PC-3 (cell line): ENCODE results near the gene BNC1. TPM values are rescaled to one million over a fixed set of nuclear protein-coding genes. Genes with fewer than 3 reads are reported as not detected.

Source experiments
- ATAC-seq: fragments of 200-7000 bp; cut with Tn5 transposase; 2 replicates; pipeline ENCODE4 v1.9.1; 2020; ENCODE audit warnings: mild to moderate bottlenecking, moderate library complexity
- BruUV-seq: library from RNA; stranded (reverse); fragments of 400-500 nt; replicated peaks from 2 replicates; lab custom pipeline; 2021; lab: Mats Ljungman, UMichigan
- CTCF ChIA-PET: fragments of 300-600 bp; sonication (Branson Sonifier 250); formaldehyde crosslinking; loops from one replicate; lab custom pipeline; 2022; ENCODE audit warnings: antibody characterized with exemption; lab: Charles Lee
- POLR2A ChIA-PET: fragments of 300-600 bp; sonication (Branson Sonifier 250); formaldehyde crosslinking; loops from one replicate; lab custom pipeline; 2022; ENCODE audit warnings: antibody characterized with exemption; ENCODE audit not compliant: unreplicated experiment; lab: Charles Lee
- DNase-seq: peaks from one replicate; pipeline ENCODE4 v3.0.0-alpha.2; 2015
- H2AFZ ChIP-seq: fragments of 300-600 bp; sonication (generic); 2 replicates; pipeline ENCODE4 v1.6.0; 2016; ENCODE audit warnings: antibody characterized with exemption, low read length
- H3F3A ChIP-seq: fragments of 300-600 bp; sonication (generic); one replicate; pipeline ENCODE4 v1.6.0; 2017; ENCODE audit warnings: antibody characterized with exemption, low read length, control low read depth, mild to moderate bottlenecking; ENCODE audit not compliant: unreplicated experiment
- H3K27ac ChIP-seq: fragments of 300-600 bp; sonication (generic); 2 replicates; pipeline ENCODE4 v1.5.1; 2016; ENCODE audit warnings: mild to moderate bottlenecking, low read length
- H3K27me3 ChIP-seq: fragments of 300-600 bp; sonication (generic); 2 replicates; pipeline ENCODE4 v1.6.1; 2016; ENCODE audit warnings: low read length, mixed read lengths
- H3K36me3 ChIP-seq: fragments of 300-600 bp; sonication (generic); 2 replicates; pipeline ENCODE4 v1.6.1; 2016; ENCODE audit warnings: low read depth, mixed run types, low read length, mixed read lengths
- H3K4me1 ChIP-seq: fragments of 300-600 bp; sonication (generic); 2 replicates; pipeline ENCODE4 v1.5.1; 2016; ENCODE audit warnings: low read length; ENCODE audit not compliant: insufficient read depth
- H3K4me2 ChIP-seq: fragments of 300-600 bp; sonication (generic); 2 replicates; pipeline ENCODE4 v1.6.0; 2016; ENCODE audit warnings: low read length
- H3K4me3 ChIP-seq: fragments of 300-600 bp; sonication (generic); 2 replicates; pipeline ENCODE4 v1.5.1; 2016; ENCODE audit warnings: mild to moderate bottlenecking, low read length, mixed read lengths
- H3K79me2 ChIP-seq: fragments of 300-600 bp; sonication (generic); 2 replicates; pipeline ENCODE4 v1.6.1; 2017; ENCODE audit warnings: low read length, mixed read lengths
- H3K9ac ChIP-seq: fragments of 300-600 bp; sonication (generic); 2 replicates; pipeline ENCODE4 v1.6.0; 2016; ENCODE audit warnings: mild to moderate bottlenecking, low read length
- H3K9me2 ChIP-seq: fragments of 300-600 bp; sonication (generic); replicated peaks from 2 replicates; pipeline ENCODE4 v1.6.1; 2016; ENCODE audit warnings: mixed run types, low read length, mixed read lengths
- H3K9me3 ChIP-seq: fragments of 300-600 bp; sonication (generic); 2 replicates; pipeline ENCODE4 v1.6.1; 2016; ENCODE audit warnings: low read length, mixed read lengths
- H4K20me1 ChIP-seq: fragments of 300-600 bp; sonication (generic); 2 replicates; pipeline ENCODE4 v1.6.1; 2016; ENCODE audit warnings: low read length, mixed read lengths
- EZH2 ChIP-seq: fragments of 300-600 bp; sonication (generic); IDR thresholded peaks from one replicate; pipeline ENCODE4 v1.6.1; 2017; ENCODE audit warnings: antibody characterized with exemption, mild to moderate bottlenecking, low read length; ENCODE audit not compliant: unreplicated experiment
- EZH2phosphoT487 ChIP-seq: fragments of 300-600 bp; sonication (generic); IDR thresholded peaks from 2 replicates; pipeline ENCODE4 v1.6.1; 2018; ENCODE audit warnings: mild to moderate bottlenecking, antibody characterized with exemption, low read length, borderline replicate concordance
- intact Hi-C: fragments of 100-400 bp; cut with micrococcal nuclease; formaldehyde crosslinking; loops from 2 replicates; pipeline ENCODE4 v1.9.0; 2023
- total RNA-seq: library from RNA; depleted of rRNA; stranded (reverse); fragments of >200 nt; gene quantifications from 2 replicates; pipeline ENCODE4 v1.2.3, GENCODE V29; 2014
- TF ChIP-seq, protein P1 (sequence below): fragments of 300-600 bp; sonication (generic); conservative IDR thresholded peaks from 2 replicates; pipeline ENCODE4 v1.5.1; 2017; ENCODE audit warnings: antibody characterized with exemption, low read depth, mild to moderate bottlenecking, low read length

Gene BNC1
- total RNA-seq, 1 experiment from 2014 or later: 2.4 TPM

DNA sequence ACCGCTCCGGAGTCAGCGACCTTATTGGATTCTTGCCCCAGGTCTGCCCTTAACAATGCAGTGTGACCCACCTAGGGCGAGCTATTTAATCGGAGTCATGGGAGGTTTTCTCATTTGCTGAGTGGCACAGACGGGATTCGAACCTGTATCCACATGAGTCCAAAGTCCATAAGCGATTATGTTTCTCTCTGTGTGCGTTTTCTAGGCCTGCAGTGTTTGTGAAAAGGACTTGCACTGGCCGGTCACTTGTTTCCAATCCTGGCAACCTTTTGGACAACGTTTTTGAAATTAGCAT, 76.2 kb downstream of the BNC1 start:
- Histone ChIP-seq H3K4me3 (peak overlapping the region; percentile 83), H3K9ac (peak overlapping the region; percentile 50), H3K79me2 (peaks cover 39% of the 10 kb centered on the region), H4K20me1 (no peaks in the 10 kb centered on the region), H3K27ac (no peak overlapping the region), H3K9me3 (no peaks in the 10 kb centered on the region), H3K36me3 (no peaks in the 10 kb centered on the region), H3K27me3 (no peaks in the 10 kb centered on the region), H3F3A (peaks cover 4% of the 10 kb centered on the region), H3K9me2 (no peaks in the 10 kb centered on the region), H3K4me2 (peak overlapping the region; percentile 90), H3K4me1 (peaks cover 29% of the 10 kb centered on the region), H2AFZ (peak overlapping the region; percentile 98)
- intact Hi-C loops: loop anchor here (2.0 to 5.0 kb wide), 3 partner anchors 56 to 198 kb away; partner anchors contain the start of genes BTBD1 and C15orf40
- no peak for ATAC-seq
- ChIA-PET POLR2A (interaction anchor here (0.6 kb wide), 1 partner anchor 40 kb away, joined by 4 read pairs; no protein-coding TSS in a partner anchor), CTCF (no interaction called here)
- DNase-seq: peak; percentile 18
- TF ChIP-seq, protein P1, sequence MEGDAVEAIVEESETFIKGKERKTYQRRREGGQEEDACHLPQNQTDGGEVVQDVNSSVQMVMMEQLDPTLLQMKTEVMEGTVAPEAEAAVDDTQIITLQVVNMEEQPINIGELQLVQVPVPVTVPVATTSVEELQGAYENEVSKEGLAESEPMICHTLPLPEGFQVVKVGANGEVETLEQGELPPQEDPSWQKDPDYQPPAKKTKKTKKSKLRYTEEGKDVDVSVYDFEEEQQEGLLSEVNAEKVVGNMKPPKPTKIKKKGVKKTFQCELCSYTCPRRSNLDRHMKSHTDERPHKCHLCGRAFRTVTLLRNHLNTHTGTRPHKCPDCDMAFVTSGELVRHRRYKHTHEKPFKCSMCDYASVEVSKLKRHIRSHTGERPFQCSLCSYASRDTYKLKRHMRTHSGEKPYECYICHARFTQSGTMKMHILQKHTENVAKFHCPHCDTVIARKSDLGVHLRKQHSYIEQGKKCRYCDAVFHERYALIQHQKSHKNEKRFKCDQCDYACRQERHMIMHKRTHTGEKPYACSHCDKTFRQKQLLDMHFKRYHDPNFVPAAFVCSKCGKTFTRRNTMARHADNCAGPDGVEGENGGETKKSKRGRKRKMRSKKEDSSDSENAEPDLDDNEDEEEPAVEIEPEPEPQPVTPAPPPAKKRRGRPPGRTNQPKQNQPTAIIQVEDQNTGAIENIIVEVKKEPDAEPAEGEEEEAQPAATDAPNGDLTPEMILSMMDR: no peak; the same call in 1 of the 2 replicates
- BruUV-seq: no TSS peak

DNA sequence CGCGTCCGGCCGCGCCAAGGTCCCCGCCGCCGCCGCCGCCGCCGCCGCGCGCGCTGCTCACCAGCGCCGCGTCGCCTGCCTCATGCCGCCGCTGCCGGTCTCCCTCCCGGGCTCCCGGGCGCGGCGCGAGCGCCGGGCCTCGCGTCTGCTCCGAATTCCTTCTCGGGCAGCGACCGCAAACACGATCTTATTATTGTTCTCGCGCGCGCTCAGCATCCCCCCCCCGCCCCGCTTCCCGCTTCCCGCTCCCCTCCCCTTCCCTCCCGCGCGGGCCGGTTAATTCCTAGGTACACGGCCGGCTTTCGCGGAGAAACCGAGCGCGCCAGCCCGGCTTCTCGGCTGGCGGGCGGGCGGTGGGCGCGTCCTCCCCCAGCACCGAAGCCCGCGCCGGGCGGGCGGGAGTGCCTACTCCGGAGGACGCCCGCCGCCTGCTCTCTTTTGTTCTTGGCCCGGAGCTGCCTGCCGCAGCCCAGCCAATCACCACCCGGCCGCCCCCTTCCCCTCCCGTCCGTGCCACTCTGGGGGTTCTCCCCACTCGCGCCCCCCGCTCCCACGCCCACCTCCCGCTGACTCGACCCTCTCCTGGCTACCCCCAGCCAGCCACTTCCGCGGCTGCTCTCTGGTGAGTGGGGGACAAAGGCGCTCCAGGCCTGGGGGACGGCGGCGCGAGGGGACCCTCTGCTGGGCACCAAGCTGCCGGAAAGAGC, 76.7 kb downstream of the BNC1 start, which contains the start of gene HDGFL3:
HDGFL3 (minus strand) TSS at position 164 of the 707 bp plus-strand sequence. CDS start 409 bp downstream, outside the sequence.
- Histone ChIP-seq H4K20me1 (no peaks in the 10 kb centered on the region), H3K4me2 (peak within 1 kb of the TSS; percentile 90), H3K27ac (no peak within 1 kb of the TSS), H3K79me2 (peaks cover 44% of the 10 kb centered on the region), H3K9me3 (no peaks in the 10 kb centered on the region), H3K36me3 (no peaks in the 10 kb centered on the region), H3K4me1 (peaks cover 29% of the 10 kb centered on the region), H2AFZ (peak within 1 kb of the TSS; percentile 98), H3K9ac (peak within 1 kb of the TSS; percentile 78), H3K27me3 (no peaks in the 10 kb centered on the region), H3K9me2 (no peaks in the 10 kb centered on the region), H3K4me3 (peak within 1 kb of the TSS; percentile 83), H3F3A (peaks cover 4% of the 10 kb centered on the region)
- intact Hi-C loops: loop anchor here (2.0 to 5.0 kb wide), 3 partner anchors 56 to 197 kb away; partner anchors contain the start of genes BTBD1 and C15orf40
- CTCF ChIA-PET: no interaction called here
- BruUV-seq: no TSS peak
- peak; percentile 59 for DNase-seq
- TF ChIP-seq, protein P1: peak; percentile 35; the same call in 1 of the 2 replicates
- TF ChIP-seq EZH2phosphoT487: no peak
- POLR2A ChIA-PET: interaction anchor here (0.6 kb wide), 1 partner anchor 40 kb away, joined by 4 read pairs; no protein-coding TSS in a partner anchor
- peak; percentile 38 for ATAC-seq

DNA sequence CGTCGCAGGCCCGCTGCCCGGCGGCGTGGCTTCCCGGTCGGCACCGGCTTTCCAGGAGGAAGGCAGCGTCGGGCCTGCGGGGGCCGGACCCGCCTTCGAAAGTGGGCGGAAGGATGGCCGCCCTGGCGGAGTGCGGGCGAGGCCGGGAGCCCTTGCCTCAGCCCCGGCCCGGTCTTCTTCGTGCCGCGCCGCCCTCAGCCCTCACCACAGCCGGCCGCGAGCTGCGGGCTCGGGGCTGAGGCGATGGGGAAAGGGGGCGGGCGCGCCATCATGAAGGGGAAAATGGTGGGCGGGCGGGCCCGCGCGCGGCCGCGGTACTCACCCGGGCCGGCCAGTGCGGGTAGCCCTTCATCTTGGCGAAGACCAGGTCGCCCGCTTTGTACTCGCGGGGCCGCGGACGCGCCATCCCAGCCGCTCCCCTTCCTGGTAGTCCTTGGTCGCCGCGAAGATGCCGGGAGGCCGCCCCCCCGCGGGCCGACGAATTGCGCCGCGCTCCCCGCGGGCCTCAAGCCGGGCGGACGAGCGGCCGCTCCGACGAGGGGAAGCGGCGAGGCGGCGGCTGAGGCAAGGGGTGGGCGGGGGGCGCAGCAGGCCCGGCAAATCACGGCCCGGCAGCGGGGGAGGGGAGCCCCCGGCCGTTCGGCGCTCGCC, 77.3 kb downstream of the BNC1 start:
- no peak for TF ChIP-seq EZH2phosphoT487
- TF ChIP-seq, protein P1: no peak
- TF ChIP-seq EZH2: no peak
- Histone ChIP-seq H3K9me2 (no peaks in the 10 kb centered on the region), H3K27me3 (no peaks in the 10 kb centered on the region), H3K9me3 (no peaks in the 10 kb centered on the region), H3K9ac (peak overlapping the region; percentile 78), H2AFZ (peak overlapping the region; percentile 82), H4K20me1 (no peaks in the 10 kb centered on the region), H3K36me3 (no peaks in the 10 kb centered on the region), H3K79me2 (peaks cover 51% of the 10 kb centered on the region), H3K27ac (no peak overlapping the region), H3F3A (peaks cover 4% of the 10 kb centered on the region), H3K4me3 (peak overlapping the region; percentile 83), H3K4me2 (peak overlapping the region; percentile 89), H3K4me1 (peaks cover 31% of the 10 kb centered on the region)
- ChIA-PET POLR2A (no interaction called here), CTCF (no interaction called here)
- DNase-seq (peak; percentile 25), ATAC-seq (peak; percentile 27)
- BruUV-seq: no TSS peak
- intact Hi-C loops: loop anchor here (5.0 kb wide), 2 partner anchors 55 to 140 kb away; partner anchors contain the start of gene BTBD1
